ENCODE measurements around the gene PPP2R2C.

Gene PPP2R2C

GRCh38 chr4:6279582-6280289 lies 192.7 kb downstream of the PPP2R2C start:
- DNase-seq, result no peak

- DNase-seq, result no peak
Observed at GRCh38 chr4:6278801-6279197, 193.6 kb downstream of the PPP2R2C start.

- DNase-seq, result no peak
Observed at GRCh38 chr4:6277935-6278800, 194.2 kb downstream of the PPP2R2C start.

GRCh38 chr4:6277139-6277802 lies 195.1 kb downstream of the PPP2R2C start:
- no peak for DNase-seq

- DNase-seq, result no peak
Observed at GRCh38 chr4:6275898-6276806, 196.3 kb downstream of the PPP2R2C start.

GRCh38 chr4:6275351-6275750 lies 197.1 kb downstream of the PPP2R2C start:
- DNase-seq, result no peak

GRCh38 chr4:6273661-6273990 lies 198.8 kb downstream of the PPP2R2C start:
- no peak for DNase-seq

GRCh38 chr4:6272863-6273660 lies 199.4 kb downstream of the PPP2R2C start:
- peak; percentile 29 to 75 for DNase-seq

- no peak for DNase-seq
Observed at GRCh38 chr4:6271701-6272465, 200.5 kb downstream of the PPP2R2C start.

GRCh38 chr4:6271206-6271605 lies 201.2 kb downstream of the PPP2R2C start:
- no peak for DNase-seq

GRCh38 chr4:6270636-6271121 lies 201.7 kb downstream of the PPP2R2C start:
- no peak for DNase-seq
